ENCODE measurements around the gene PTX4.

PTX4 gene

GRCh38 chr16:1438229-1439057 is 50.3 kb downstream of the PTX4 start:
- H3K4me3 ChIP-seq (ENCODE audit: control insufficient read depth, low read depth, low read length): no peak overlapping the region
- TF ChIP-seq CTCF (conservative IDR thresholded peaks at IDR 0.05; ENCODE audit: control insufficient read depth, insufficient read depth, low read depth, low read length): no peak
- DNase-seq (ENCODE audit: low read depth): no peak

- no peak for TF ChIP-seq CTCF (conservative IDR thresholded peaks at IDR 0.05; ENCODE audit: control insufficient read depth, insufficient read depth, low read depth, low read length)
- H3K4me3 ChIP-seq (ENCODE audit: control insufficient read depth, low read depth, low read length): no peak overlapping the region
- DNase-seq (ENCODE audit: low read depth): no peak
Measured at GRCh38 chr16:1437606-1438005, 51.1 kb downstream of the PTX4 start.

GRCh38 chr16:1436731-1437355 is 51.9 kb downstream of the PTX4 start:
- no peak overlapping the region for H3K4me3 ChIP-seq (ENCODE audit: control insufficient read depth, low read depth, low read length)
- TF ChIP-seq CTCF (conservative IDR thresholded peaks at IDR 0.05; ENCODE audit: control insufficient read depth, insufficient read depth, low read depth, low read length): no peak
- DNase-seq (ENCODE audit: low read depth): no peak

GRCh38 chr16:1435921-1436697 is 52.6 kb downstream of the PTX4 start:
- no peak for DNase-seq (ENCODE audit: low read depth)
- no peak for TF ChIP-seq CTCF (conservative IDR thresholded peaks at IDR 0.05; ENCODE audit: control insufficient read depth, insufficient read depth, low read depth, low read length)
- H3K4me3 ChIP-seq (ENCODE audit: control insufficient read depth, low read depth, low read length): no peak overlapping the region

Measured in fibroblast of mammary gland (primary cell).